Stimulated activated naive CD8-positive, alpha-beta T cell treated with anti-CD3 and anti-CD28 coated beads, Interleukin-15, Interleukin-2, amounts not matched to agents 100 ng/mL and 50 ng/mL, for 24 hours (primary cell): Measurements from ENCODE around the gene IQCM.
"Not testable (repeated sequence)": the region's sequence is repeated elsewhere in the genome, so short reads cannot be mapped to it uniquely, and the experiment has no call there.

ENCODE experiments used
- H3K27ac Mint-ChIP-seq: one replicate; pipeline ENCODE4 v1.8.0; 2021; ENCODE audit warnings: mild to moderate bottlenecking, mixed read lengths
- H3K27me3 Mint-ChIP-seq: one replicate; pipeline ENCODE4 v1.8.0; 2021; ENCODE audit warnings: mixed read lengths
- H3K36me3 Mint-ChIP-seq: one replicate; pipeline ENCODE4 v1.8.0; 2021; ENCODE audit warnings: low read depth, mixed read lengths
- H3K4me1 Mint-ChIP-seq: one replicate; pipeline ENCODE4 v1.8.0; 2021; ENCODE audit warnings: low read depth, mixed read lengths
- H3K4me3 Mint-ChIP-seq: one replicate; pipeline ENCODE4 v1.8.0; 2021; ENCODE audit warnings: mild to moderate bottlenecking, mixed read lengths
- H3K9me3 Mint-ChIP-seq: one replicate; pipeline ENCODE4 v1.8.0; 2021; ENCODE audit warnings: mixed read lengths

Gene IQCM

DNA sequence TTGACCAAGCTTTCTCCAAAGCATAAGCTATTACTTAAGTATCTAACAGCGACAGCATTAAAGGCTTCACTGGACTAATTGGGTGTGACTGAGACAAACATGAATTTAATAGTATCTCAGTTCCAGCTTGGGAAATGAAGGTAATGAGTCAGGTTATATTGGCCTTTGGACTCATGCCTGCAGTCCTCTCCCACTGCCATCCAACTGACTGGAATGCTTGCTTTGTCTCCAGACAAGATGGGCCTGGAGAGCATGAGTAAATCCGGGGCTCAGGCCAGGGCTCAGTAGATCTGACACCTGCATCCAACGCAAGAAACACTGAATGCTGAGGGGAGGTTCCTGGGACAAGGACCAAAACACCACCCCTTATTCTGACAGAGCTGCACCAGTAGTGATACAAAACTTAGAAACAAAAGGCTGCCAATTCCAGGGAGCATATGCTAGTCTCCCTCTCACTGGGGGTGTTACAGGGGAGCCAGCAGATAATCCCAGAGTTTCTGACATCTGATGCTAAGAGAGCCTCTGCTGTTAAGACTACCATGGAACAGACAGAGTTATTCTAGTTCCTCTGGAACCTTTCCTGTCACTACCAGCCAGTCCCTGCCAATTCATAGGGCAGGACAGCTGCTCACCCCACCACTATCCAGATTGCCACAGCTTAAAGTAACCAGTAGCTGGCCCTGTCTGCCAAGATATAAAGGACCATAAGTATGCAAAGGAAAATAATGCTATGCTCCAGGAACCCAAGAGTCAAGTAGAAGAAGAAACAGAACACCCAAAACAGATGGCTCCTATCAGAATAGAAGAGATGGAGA, 293.8 kb downstream of the IQCM start:
- H3K36me3 Mint-ChIP-seq: no peaks in the 10 kb centered on the region
- no peak overlapping the region for H3K27ac Mint-ChIP-seq
- no peaks in the 10 kb centered on the region for H3K4me1 Mint-ChIP-seq
- no peaks in the 10 kb centered on the region for H3K27me3 Mint-ChIP-seq
- peaks cover 5% of the 10 kb centered on the region for H3K9me3 Mint-ChIP-seq
- no peak overlapping the region for H3K4me3 Mint-ChIP-seq

DNA sequence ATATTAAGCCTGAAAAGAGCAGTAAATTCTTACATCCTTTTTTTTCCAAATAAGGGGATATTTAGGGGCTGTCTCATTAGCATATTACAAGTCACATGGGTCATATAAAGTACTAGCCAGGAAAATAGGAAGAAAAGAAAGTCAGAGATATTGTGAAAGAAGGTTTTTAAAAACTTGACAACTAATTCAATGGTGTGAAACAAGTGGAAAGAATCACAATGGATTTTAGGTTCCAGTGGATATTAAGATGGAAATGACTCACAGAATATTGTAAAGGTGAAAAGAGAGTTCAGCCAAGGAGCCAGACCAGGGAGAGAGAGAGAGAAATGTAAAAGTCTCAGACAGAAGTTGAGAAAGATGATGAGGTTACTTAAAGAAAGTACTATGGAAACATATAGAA, 297.2 kb downstream of the IQCM start:
- Mint-ChIP-seq H3K27me3 (no peaks in the 10 kb centered on the region), H3K4me3 (no peak overlapping the region)

DNA sequence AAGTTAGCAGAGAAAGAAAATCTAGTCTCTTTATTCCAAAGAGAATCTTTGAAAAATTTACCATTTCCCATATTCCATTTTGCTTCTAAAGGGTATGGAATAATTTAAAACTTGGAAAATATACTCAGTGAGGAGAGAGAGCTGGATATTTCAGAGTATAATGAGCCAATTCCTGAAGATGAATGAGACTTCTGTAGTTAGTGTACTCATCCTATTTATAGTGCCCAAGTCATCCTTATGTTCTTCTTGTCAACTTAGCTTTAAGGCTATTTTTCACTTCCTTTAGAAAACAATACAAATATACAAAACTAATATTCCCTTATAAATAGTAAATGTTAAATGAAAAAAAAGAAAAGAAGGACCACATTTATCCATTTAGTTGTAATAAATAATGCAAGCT, 302.6 kb downstream of the IQCM start:
- Mint-ChIP-seq H3K27me3 (no peaks in the 10 kb centered on the region), H3K36me3 (no peaks in the 10 kb centered on the region), H3K9me3 (peaks cover 15% of the 10 kb centered on the region), H3K27ac (no peak overlapping the region), H3K4me3 (no peak overlapping the region), H3K4me1 (no peaks in the 10 kb centered on the region)

More for the DNA sequence above, 297.2 kb downstream of the IQCM start:
- H3K27ac Mint-ChIP-seq: no peak overlapping the region
- H3K9me3 Mint-ChIP-seq: peaks cover 7% of the 10 kb centered on the region
- no peaks in the 10 kb centered on the region for H3K4me1 Mint-ChIP-seq
- H3K36me3 Mint-ChIP-seq: no peaks in the 10 kb centered on the region

DNA sequence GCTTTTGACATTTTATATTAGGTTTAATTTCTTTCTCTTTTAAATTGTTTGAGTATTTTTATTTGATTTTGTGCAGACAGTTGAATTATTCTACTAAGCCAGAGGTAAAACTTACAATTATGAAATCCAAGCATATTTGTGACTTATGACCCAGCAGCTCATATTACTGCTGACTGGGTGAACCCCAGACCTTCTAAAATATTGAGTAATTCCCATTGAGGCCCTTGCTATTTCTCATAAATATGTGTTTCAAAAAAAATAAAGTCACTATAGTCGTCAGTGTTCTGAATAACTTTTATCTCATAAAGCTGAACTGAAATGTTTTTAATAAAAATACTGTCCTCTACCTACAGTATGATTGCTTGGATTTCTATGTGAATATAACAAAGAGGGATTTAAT, 303.1 kb downstream of the IQCM start:
- Mint-ChIP-seq H3K36me3 (no peaks in the 10 kb centered on the region), H3K9me3 (peaks cover 14% of the 10 kb centered on the region), H3K4me1 (no peaks in the 10 kb centered on the region), H3K27me3 (no peaks in the 10 kb centered on the region), H3K27ac (no peak overlapping the region), H3K4me3 (no peak overlapping the region)

DNA sequence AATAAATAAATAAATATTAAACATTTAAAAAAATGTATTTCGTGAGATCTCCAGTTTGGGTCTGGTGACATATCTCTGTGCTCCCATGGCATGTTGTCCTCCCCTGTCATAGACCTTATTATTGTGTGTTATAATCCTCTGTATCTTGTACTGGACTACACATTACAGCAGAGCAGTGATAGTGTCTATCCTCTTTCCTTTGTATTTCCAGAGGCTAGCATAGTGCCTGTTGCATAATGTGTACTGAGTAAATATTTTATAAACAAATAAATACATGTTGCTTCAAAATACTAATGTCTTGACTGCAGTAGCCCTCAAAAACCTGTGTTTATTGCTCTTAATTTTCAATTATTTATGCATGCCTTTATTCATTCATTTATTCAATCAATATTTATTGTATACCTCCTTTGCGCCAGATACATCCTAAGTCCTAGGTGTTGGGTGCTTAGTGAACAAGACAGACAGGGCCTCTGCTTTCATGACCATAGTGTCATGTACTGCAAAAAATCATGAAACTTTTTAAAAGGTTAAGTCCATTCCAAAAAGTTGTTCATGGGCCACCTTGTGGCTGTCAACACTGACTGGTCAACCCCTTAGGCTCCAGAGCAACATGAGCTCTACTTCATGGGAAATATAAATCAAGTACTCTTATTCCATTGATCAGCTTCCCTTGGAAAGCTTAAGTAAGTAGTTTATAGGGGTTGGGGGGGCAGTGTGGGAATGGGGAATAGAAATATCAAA, 303.9 kb downstream of the IQCM start:
- no peaks in the 10 kb centered on the region for H3K4me1 Mint-ChIP-seq
- H3K9me3 Mint-ChIP-seq: peaks cover 10% of the 10 kb centered on the region
- no peak overlapping the region for H3K4me3 Mint-ChIP-seq
- H3K27ac Mint-ChIP-seq: no peak overlapping the region
- H3K27me3 Mint-ChIP-seq: no peaks in the 10 kb centered on the region
- no peaks in the 10 kb centered on the region for H3K36me3 Mint-ChIP-seq

DNA sequence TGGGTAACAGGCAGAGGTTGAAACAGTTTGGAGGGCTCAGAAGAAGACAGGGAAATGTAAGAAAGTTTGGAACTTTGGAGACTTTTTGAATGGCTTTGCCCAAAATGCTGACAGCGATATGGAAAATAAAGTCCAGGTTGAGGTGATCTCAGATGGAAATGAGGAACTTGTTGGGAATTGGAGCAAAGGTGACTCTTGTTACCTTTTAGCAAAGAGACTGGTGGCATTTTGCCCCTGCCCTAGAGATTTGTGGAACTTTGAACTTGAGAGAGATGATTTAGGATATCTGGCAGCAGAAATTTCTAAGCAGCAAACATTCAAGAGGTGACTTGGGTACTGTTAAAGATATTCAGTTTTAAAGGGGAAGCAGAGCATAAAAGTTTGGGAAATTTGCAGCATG, 308.3 kb downstream of the IQCM start:
- H3K4me3 Mint-ChIP-seq, H3K36me3 Mint-ChIP-seq, H3K27me3 Mint-ChIP-seq, H3K4me1 Mint-ChIP-seq, H3K27ac Mint-ChIP-seq: not testable (repeated sequence)
- peaks cover 12% of the 10 kb centered on the region for H3K9me3 Mint-ChIP-seq

DNA sequence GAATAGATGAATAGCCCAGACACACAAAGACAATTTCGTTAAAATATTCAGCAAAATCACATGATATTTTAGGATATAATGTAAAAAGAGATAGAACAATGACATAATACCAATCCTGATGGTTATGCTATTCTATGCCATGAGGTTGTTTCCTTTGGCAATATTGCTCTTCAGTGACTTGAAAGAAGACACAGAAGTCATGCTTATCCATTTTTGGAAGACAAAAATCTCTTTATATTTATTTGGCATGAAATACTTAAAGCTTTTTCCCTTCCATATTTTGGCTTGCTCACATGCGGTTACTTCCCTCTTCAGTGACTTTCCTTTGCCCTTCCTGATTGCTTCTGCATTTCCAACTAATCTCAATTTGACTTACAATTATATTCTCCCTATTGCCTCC, 314.8 kb downstream of the IQCM start:
- Mint-ChIP-seq H3K4me1 (no peaks in the 10 kb centered on the region), H3K4me3 (no peak overlapping the region), H3K9me3 (peaks cover 9% of the 10 kb centered on the region), H3K27ac (no peak overlapping the region), H3K36me3 (no peaks in the 10 kb centered on the region), H3K27me3 (no peaks in the 10 kb centered on the region)

DNA sequence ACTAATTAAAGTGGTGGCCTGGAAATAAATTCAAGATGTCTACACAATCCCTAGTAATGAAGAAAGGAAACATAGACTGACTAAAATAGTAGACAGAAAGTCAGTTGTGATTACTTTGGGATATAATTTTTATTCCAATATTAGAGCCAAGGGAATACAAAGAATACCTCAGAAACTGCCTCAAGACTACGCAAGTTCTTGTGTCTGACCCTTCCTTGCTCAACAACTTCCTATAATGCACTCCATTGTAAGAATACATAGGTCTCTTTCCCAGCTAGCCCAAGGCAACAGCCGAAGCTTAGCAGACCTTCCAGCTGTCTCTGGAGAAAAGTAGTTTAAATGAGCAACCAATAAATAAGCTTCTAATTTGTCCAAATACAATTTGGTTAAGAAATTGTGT, 315.9 kb downstream of the IQCM start:
- H3K36me3 Mint-ChIP-seq: no peaks in the 10 kb centered on the region
- H3K27me3 Mint-ChIP-seq: no peaks in the 10 kb centered on the region
- H3K27ac Mint-ChIP-seq: no peak overlapping the region
- peaks cover 9% of the 10 kb centered on the region for H3K9me3 Mint-ChIP-seq
- H3K4me3 Mint-ChIP-seq: no peak overlapping the region
- H3K4me1 Mint-ChIP-seq: no peaks in the 10 kb centered on the region

DNA sequence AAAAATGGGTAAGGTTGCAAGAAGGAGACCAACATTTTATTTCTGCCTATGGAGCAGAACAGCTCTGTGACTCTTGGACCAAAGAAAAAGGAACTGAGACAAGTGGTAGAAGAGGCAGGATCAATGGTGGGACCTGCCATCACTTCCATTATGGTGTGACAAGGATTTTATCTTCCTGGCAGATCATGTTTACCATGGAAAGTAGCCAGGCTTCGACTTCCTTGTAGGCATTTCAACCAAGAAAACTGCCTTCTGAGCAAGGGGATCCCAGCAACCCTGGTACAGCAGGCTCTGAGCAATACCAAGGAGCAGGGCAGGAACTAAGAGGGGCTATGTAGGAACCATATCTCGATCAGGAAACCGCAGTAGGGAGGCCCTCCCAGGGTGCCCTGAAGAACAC, 317.4 kb downstream of the IQCM start:
- no peak overlapping the region for H3K4me3 Mint-ChIP-seq
- no peaks in the 10 kb centered on the region for H3K36me3 Mint-ChIP-seq
- peaks cover 9% of the 10 kb centered on the region for H3K9me3 Mint-ChIP-seq
- H3K4me1 Mint-ChIP-seq: no peaks in the 10 kb centered on the region
- no peaks in the 10 kb centered on the region for H3K27me3 Mint-ChIP-seq
- no peak overlapping the region for H3K27ac Mint-ChIP-seq

DNA sequence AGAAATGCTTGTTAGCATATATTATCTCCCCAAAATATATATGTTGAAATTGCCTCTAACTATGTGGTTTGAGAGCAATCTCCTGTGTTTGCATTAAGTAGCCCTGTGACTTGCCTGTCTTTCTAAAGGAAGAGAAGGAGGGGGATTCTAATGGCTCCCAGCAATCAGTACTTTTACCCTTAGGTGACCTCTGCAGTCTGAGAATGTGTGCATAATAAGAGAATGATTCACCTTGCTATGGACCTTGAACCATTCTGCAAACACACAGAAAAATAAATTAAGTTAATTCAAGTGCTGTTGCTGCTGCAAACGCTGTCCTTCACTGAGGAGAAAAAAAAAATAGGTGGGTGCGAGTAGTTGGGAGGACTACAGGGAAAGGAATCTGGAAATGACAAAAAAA, 322.2 kb downstream of the IQCM start:
- Mint-ChIP-seq H3K9me3 (peaks cover 8% of the 10 kb centered on the region), H3K27me3 (no peaks in the 10 kb centered on the region), H3K4me3 (no peak overlapping the region), H3K36me3 (no peaks in the 10 kb centered on the region), H3K27ac (no peak overlapping the region), H3K4me1 (no peaks in the 10 kb centered on the region)

DNA sequence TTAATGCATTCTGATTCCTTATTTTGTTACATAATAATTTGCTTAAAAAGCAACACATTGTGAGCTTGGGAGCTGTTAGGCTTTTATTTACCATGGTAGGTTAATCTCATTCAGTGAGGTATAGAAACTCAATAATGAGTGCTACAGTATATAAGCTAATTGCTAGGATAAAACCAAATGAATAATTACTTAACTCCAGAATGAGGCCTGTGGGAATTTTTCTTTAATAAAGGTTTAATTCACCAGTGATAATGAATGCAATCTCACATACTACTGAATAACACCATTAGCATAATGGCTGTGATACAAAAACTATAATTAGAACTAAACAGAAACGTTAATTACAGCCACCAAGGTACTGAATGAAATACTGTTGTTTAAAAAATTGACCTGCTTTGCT, 326.3 kb downstream of the IQCM start:
- Mint-ChIP-seq H3K4me1 (no peaks in the 10 kb centered on the region), H3K9me3 (peaks cover 4% of the 10 kb centered on the region), H3K4me3 (no peak overlapping the region), H3K36me3 (no peaks in the 10 kb centered on the region), H3K27ac (no peak overlapping the region), H3K27me3 (no peaks in the 10 kb centered on the region)

DNA sequence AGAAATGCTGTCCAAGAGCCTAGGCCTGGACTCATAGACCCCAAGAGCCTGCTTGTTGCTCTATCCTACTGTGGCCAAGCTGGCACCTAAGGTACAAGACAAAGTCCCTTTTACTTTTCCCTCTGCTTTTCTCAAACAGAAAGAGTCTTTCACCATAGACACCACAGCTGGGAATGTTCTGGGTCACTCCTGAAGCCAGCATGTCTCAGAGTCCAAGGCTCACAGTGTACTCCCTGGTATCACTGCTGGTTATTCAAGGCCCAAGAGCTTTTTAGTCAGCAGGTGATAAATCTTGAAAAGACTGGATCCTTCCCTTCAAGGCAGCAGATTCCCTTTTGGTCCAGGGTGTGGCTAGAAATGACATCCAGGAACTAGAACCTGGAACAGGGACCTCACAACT, 328.8 kb downstream of the IQCM start:
- Mint-ChIP-seq H3K27me3 (no peaks in the 10 kb centered on the region), H3K4me3 (no peak overlapping the region), H3K4me1 (no peaks in the 10 kb centered on the region), H3K9me3 (no peaks in the 10 kb centered on the region), H3K36me3 (no peaks in the 10 kb centered on the region), H3K27ac (no peak overlapping the region)

DNA sequence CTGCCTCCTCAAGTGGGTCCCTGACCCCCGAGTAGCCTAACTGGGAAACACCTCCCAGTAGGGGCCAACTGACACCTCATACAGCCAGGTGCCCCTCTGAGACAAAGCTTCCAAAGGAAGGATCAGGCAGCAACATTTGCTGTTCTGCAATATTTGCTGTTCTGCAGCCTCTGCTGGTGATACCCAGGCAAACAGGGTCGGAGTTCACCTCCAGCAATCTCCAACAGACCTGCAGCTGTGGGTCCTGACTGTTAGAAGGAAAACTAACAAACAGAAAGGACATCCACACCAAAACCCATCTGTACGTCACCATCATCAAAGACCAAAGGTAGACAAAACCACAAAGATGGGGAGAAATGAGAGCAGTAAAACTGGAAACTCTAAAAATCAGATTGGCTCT, 347.0 kb downstream of the IQCM start:
- H3K4me3 Mint-ChIP-seq, H3K4me1 Mint-ChIP-seq, H3K27me3 Mint-ChIP-seq, H3K27ac Mint-ChIP-seq, H3K36me3 Mint-ChIP-seq: not testable (repeated sequence)
- peaks cover 16% of the 10 kb centered on the region for H3K9me3 Mint-ChIP-seq

DNA sequence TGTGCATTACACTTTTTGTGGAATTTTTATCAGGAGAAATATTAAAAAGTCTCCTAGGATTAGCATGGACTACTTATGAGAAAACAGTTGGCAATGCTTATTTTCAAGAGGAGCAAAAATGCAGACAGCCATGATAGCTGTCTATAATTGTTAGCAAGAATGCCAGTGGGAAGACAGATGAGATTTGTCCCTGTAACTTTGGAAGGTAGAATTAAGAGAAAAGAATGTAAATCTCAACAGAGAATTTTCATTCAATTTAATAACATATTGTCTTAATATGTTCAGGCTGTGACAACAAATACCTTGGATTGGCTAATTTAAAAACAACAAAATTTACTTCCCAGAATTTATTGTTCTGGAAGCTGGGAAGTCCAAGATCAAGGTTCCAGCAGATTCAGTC, 349.2 kb downstream of the IQCM start:
- Mint-ChIP-seq H3K9me3 (peaks cover 16% of the 10 kb centered on the region), H3K4me1 (no peaks in the 10 kb centered on the region)

DNA sequence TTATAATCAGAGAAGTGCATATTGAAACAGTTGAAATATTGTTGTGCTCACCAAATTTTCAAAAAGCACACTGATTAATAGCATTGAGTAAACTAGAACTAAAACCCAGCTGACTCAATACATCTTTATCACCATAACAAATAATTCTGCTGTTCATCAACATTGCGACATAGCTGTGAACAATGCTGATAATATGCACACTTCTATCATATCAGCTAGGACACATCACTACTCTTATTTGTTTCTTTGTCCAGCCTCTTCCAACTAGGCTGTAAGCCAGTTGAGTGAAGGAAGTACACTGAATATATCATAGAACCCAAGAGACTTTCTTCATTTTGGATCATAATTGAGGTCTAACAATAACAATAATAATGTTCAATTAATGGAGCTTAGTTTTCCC, 349.7 kb downstream of the IQCM start:
- Mint-ChIP-seq H3K4me3 (no peak overlapping the region), H3K36me3 (no peaks in the 10 kb centered on the region), H3K9me3 (peaks cover 16% of the 10 kb centered on the region), H3K27me3 (no peaks in the 10 kb centered on the region), H3K27ac (no peak overlapping the region), H3K4me1 (no peaks in the 10 kb centered on the region)

More for the DNA sequence above, 349.2 kb downstream of the IQCM start:
- no peaks in the 10 kb centered on the region for H3K27me3 Mint-ChIP-seq
- H3K36me3 Mint-ChIP-seq: no peaks in the 10 kb centered on the region
- H3K27ac Mint-ChIP-seq: no peak overlapping the region
- no peak overlapping the region for H3K4me3 Mint-ChIP-seq

DNA sequence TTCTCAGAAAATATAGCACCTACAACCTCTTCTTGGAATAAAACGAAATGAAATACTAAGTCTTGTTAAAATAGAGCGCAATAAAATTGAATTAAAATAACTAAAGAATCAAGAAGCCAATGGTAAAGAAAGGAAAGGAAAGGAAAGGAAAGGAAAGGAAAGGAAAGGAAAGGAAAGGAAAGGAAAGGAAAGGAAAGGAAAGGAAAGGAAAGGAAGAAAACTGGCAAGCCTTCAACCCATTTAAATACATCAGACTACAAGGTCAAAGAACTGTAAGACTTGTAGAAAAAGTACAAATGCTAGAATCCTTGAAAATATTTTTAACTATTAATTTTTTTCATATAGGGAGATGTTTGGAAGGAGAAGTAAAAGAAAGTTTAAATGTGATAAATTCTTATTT, 372.1 kb downstream of the IQCM start:
- no peaks in the 10 kb centered on the region for H3K4me1 Mint-ChIP-seq
- H3K27me3 Mint-ChIP-seq: no peaks in the 10 kb centered on the region
- no peak overlapping the region for H3K4me3 Mint-ChIP-seq
- H3K36me3 Mint-ChIP-seq: no peaks in the 10 kb centered on the region
- H3K9me3 Mint-ChIP-seq: peaks cover 5% of the 10 kb centered on the region
- H3K27ac Mint-ChIP-seq: no peak overlapping the region
